ENCODE results near the gene PET117.

DNA sequence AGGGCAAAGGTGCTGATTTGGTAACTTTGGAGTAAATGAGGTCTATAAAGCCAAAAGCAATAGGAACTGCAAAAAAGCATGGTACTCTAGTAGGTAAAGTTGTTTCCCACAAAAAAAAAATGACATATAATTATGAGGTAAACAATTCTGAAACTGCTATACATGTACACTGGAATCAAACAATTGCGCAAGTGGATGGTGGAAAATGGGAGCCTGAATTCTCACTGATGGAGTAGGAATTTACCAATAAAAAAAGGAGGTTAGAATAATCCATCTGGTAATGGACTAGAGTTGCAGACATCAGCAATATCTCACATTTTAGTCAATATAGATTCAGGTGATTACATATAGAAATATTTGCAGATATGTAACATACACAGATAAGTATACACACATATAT is 5.0 kb upstream of the PET117 start:
- TF ChIP-seq EZH2 (IDR thresholded peaks at IDR 0.05; ENCODE audit: borderline replicate concordance, low read length): no peak
- TF ChIP-seq, protein P1, sequence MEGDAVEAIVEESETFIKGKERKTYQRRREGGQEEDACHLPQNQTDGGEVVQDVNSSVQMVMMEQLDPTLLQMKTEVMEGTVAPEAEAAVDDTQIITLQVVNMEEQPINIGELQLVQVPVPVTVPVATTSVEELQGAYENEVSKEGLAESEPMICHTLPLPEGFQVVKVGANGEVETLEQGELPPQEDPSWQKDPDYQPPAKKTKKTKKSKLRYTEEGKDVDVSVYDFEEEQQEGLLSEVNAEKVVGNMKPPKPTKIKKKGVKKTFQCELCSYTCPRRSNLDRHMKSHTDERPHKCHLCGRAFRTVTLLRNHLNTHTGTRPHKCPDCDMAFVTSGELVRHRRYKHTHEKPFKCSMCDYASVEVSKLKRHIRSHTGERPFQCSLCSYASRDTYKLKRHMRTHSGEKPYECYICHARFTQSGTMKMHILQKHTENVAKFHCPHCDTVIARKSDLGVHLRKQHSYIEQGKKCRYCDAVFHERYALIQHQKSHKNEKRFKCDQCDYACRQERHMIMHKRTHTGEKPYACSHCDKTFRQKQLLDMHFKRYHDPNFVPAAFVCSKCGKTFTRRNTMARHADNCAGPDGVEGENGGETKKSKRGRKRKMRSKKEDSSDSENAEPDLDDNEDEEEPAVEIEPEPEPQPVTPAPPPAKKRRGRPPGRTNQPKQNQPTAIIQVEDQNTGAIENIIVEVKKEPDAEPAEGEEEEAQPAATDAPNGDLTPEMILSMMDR (conservative IDR thresholded peaks at IDR 0.05 in 1 of 2, IDR thresholded peaks at IDR 0.05 in 1 of 2; ENCODE audit: extremely low read depth in 1 of 2, insufficient read depth in 1 of 2, low read depth in 1 of 2, low read length in 2 of 2): no peak

Data from mammary epithelial cell (primary cell).